HG03439 (cell line): ENCODE results near the gene HHLA2.
"Not testable (repeated sequence)": the region's sequence is repeated elsewhere in the genome, so short reads cannot be mapped to it uniquely, and the experiment has no call there.

Experiments
- ATAC-seq: cut with Tn5 transposase; IDR thresholded peaks from one replicate; pipeline ENCODE4 v1.9.1; 2021; ENCODE audit warnings: mild to moderate bottlenecking, moderate library complexity; ENCODE audit not compliant: unreplicated experiment

Gene HHLA2

GRCh38 chr3:108341911-108342310, 45.6 kb downstream of the HHLA2 start:
- ATAC-seq: no peak

GRCh38 chr3:108342837-108343486, 46.6 kb downstream of the HHLA2 start:
- peak; percentile 87 for ATAC-seq

GRCh38 chr3:108343491-108343890, 47.1 kb downstream of the HHLA2 start:
- ATAC-seq: no peak

GRCh38 chr3:108345492-108346205, 49.3 kb downstream of the HHLA2 start:
- ATAC-seq: no peak

GRCh38 chr3:108346301-108347227, 50.2 kb downstream of the HHLA2 start:
- ATAC-seq: no peak

- ATAC-seq: no peak
Observed at GRCh38 chr3:108352176-108352575, 55.8 kb downstream of the HHLA2 start.

- ATAC-seq: no peak
Observed at GRCh38 chr3:108354562-108354961, 58.2 kb downstream of the HHLA2 start.

GRCh38 chr3:108357042-108357441, 60.7 kb downstream of the HHLA2 start:
- ATAC-seq: no peak

- ATAC-seq: no peak
Observed at GRCh38 chr3:108359011-108359410, 62.7 kb downstream of the HHLA2 start.

- no peak for ATAC-seq
Observed at GRCh38 chr3:108376026-108376425, 79.7 kb downstream of the HHLA2 start.

- ATAC-seq: no peak
Observed at GRCh38 chr3:108377384-108377783, 81.0 kb downstream of the HHLA2 start.

- no peak for ATAC-seq
Observed at GRCh38 chr3:108378153-108378951, 82.0 kb downstream of the HHLA2 start.

GRCh38 chr3:108378952-108379342, 82.6 kb downstream of the HHLA2 start:
- ATAC-seq: not testable (repeated sequence)

GRCh38 chr3:108380128-108380795, 83.9 kb downstream of the HHLA2 start:
- no peak for ATAC-seq

- ATAC-seq: no peak
Observed at GRCh38 chr3:108381529-108382140, 85.3 kb downstream of the HHLA2 start.

GRCh38 chr3:108383306-108383705, 87.0 kb downstream of the HHLA2 start:
- ATAC-seq: no peak

- no peak for ATAC-seq
Observed at GRCh38 chr3:108387063-108387462, 90.7 kb downstream of the HHLA2 start.

GRCh38 chr3:108388136-108389132, 92.1 kb downstream of the HHLA2 start:
- ATAC-seq: peak; percentile 71
